NCI-H1048 (cell line): Measurements from ENCODE around the gene CXCL14.

Experiments
- DNase-seq: peaks from one replicate; lab custom pipeline; 2025; lab: John Stamatoyannopoulos, UW

Gene CXCL14

GRCh38 chr5:135567661-135568060, 11.1 kb downstream of the CXCL14 start:
- no peak for DNase-seq

- no peak for DNase-seq
Observed at GRCh38 chr5:135566422-135567400, 12.1 kb downstream of the CXCL14 start.

- DNase-seq, result peak; percentile 19
Observed at GRCh38 chr5:135565725-135566421, 12.9 kb downstream of the CXCL14 start.

- DNase-seq, result no peak
Observed at GRCh38 chr5:135565266-135565665, 13.5 kb downstream of the CXCL14 start.

- no peak for DNase-seq
Observed at GRCh38 chr5:135564331-135564730, 14.5 kb downstream of the CXCL14 start.

- DNase-seq, result no peak
Observed at GRCh38 chr5:135561266-135561665, 17.5 kb downstream of the CXCL14 start.

GRCh38 chr5:135560858-135561257, 17.9 kb downstream of the CXCL14 start:
- peak; percentile 25 for DNase-seq

GRCh38 chr5:135559354-135559753, 19.4 kb downstream of the CXCL14 start:
- no peak for DNase-seq

GRCh38 chr5:135557076-135557838, 21.5 kb downstream of the CXCL14 start:
- DNase-seq, result no peak

GRCh38 chr5:135556620-135557019, 22.2 kb downstream of the CXCL14 start:
- DNase-seq, result no peak

- DNase-seq, result no peak
Observed at GRCh38 chr5:135555530-135555929, 23.3 kb downstream of the CXCL14 start.

GRCh38 chr5:135553688-135554462, 24.9 kb downstream of the CXCL14 start:
- DNase-seq, result no peak

GRCh38 chr5:135551593-135552447, 27.0 kb downstream of the CXCL14 start:
- peak; percentile 35 for DNase-seq

- no peak for DNase-seq
Observed at GRCh38 chr5:135549413-135549812, 29.4 kb downstream of the CXCL14 start.

GRCh38 chr5:135547590-135548254, 31.1 kb downstream of the CXCL14 start:
- no peak for DNase-seq

GRCh38 chr5:135546912-135547311, 31.9 kb downstream of the CXCL14 start:
- no peak for DNase-seq

- DNase-seq, result no peak
Observed at GRCh38 chr5:135546101-135546500, 32.7 kb downstream of the CXCL14 start.

GRCh38 chr5:135545099-135545498, 33.7 kb downstream of the CXCL14 start:
- DNase-seq, result no peak

GRCh38 chr5:135543485-135544304, 35.1 kb downstream of the CXCL14 start:
- DNase-seq, result no peak
